HG03280 (cell line): ENCODE measurements around the gene SEC61A1.

Source experiments
- ATAC-seq: cut with Tn5 transposase; IDR thresholded peaks from one replicate; pipeline ENCODE4 v1.9.1; 2021; ENCODE audit warnings: mild to moderate bottlenecking, moderate library complexity; ENCODE audit not compliant: unreplicated experiment

The SEC61A1 gene

GRCh38 chr3:128107834-128108233 lies 55.6 kb downstream of the SEC61A1 start:
- no peak for ATAC-seq

- no peak for ATAC-seq
These were observed 58.9 kb downstream of the SEC61A1 start for GRCh38 chr3:128111147-128111546.

GRCh38 chr3:128112357-128112968 lies 60.2 kb downstream of the SEC61A1 start:
- ATAC-seq: no peak

- peak; percentile 71 for ATAC-seq
These were observed 61.9 kb downstream of the SEC61A1 start for GRCh38 chr3:128113817-128114794.
